IMR-90 (cell line): ENCODE measurements around the gene CLASP1.

ENCODE experiments used
- MAFK ChIP-seq: IDR thresholded peaks from 2 replicates; pipeline ENCODE4 v1.6.1; 2012; ENCODE audit warnings: low read depth, low read length, improper control_type of control experiment
- SMC3 ChIP-seq: fragments of 150-350 bp; IDR thresholded peaks from 2 replicates; pipeline ENCODE4 v1.6.1; 2016; ENCODE audit warnings: low read depth, mild to moderate bottlenecking, antibody characterized with exemption, low read length, moderate library complexity
- TF ChIP-seq, protein P1 (sequence below): conservative IDR thresholded peaks from 2 replicates; pipeline ENCODE4 v1.5.1; 2012; ENCODE audit warnings: mild to moderate bottlenecking, low read depth, low read length, improper control_type of control experiment

- TF ChIP-seq SMC3 (no peak), MAFK (no peak)
- TF ChIP-seq, protein P1, sequence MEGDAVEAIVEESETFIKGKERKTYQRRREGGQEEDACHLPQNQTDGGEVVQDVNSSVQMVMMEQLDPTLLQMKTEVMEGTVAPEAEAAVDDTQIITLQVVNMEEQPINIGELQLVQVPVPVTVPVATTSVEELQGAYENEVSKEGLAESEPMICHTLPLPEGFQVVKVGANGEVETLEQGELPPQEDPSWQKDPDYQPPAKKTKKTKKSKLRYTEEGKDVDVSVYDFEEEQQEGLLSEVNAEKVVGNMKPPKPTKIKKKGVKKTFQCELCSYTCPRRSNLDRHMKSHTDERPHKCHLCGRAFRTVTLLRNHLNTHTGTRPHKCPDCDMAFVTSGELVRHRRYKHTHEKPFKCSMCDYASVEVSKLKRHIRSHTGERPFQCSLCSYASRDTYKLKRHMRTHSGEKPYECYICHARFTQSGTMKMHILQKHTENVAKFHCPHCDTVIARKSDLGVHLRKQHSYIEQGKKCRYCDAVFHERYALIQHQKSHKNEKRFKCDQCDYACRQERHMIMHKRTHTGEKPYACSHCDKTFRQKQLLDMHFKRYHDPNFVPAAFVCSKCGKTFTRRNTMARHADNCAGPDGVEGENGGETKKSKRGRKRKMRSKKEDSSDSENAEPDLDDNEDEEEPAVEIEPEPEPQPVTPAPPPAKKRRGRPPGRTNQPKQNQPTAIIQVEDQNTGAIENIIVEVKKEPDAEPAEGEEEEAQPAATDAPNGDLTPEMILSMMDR = no peak
Measured at GRCh38 chr2:121490584-121491133, 158.6 kb downstream of the CLASP1 start.
